Transverse colon (tissue), 3 donors: ENCODE measurements around the gene CAMKK1.

Source experiments
- POLR2A ChIP-seq: fragments of 450-650 bp; IDR thresholded peaks from one replicate; pipeline ENCODE4 v1.6.1; 2016; ENCODE audit warnings: antibody characterized with exemption, mild to moderate bottlenecking, moderate library complexity
- TF ChIP-seq, protein P1 (sequence below), 5 experiments: fragments of 200-600 bp in 3 of 5; fragments of 450-650 bp in 2 of 5; sonication (generic) in 3 of 5; IDR thresholded peaks; 1 replicate in 2 of 5; 2 replicates in 3 of 5; pipeline ENCODE4 v1.5.1; 2016 to 2017; ENCODE audit warnings: antibody characterized with exemption in 5 of 5, inconsistent platforms in 3 of 5, mild to moderate bottlenecking in 2 of 5, moderate library complexity in 1 of 5

DNA sequence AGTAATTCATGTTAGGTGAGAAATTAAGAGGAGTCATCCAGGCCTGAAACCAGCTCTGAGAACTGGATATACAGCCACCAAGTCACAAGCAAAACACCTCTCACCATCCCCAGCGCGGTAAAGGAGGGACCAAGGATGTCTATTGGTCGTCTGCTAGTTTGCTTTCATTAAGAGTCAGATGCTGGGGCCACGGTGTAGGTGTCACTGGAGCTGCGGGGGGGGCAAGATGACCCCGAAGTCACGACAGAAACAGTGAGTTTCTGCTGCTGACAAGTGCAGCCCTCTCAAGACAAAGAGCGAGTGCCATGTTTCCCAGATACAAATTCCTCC, 47.6 kb downstream of the CAMKK1 start:
- TF ChIP-seq, protein P1, sequence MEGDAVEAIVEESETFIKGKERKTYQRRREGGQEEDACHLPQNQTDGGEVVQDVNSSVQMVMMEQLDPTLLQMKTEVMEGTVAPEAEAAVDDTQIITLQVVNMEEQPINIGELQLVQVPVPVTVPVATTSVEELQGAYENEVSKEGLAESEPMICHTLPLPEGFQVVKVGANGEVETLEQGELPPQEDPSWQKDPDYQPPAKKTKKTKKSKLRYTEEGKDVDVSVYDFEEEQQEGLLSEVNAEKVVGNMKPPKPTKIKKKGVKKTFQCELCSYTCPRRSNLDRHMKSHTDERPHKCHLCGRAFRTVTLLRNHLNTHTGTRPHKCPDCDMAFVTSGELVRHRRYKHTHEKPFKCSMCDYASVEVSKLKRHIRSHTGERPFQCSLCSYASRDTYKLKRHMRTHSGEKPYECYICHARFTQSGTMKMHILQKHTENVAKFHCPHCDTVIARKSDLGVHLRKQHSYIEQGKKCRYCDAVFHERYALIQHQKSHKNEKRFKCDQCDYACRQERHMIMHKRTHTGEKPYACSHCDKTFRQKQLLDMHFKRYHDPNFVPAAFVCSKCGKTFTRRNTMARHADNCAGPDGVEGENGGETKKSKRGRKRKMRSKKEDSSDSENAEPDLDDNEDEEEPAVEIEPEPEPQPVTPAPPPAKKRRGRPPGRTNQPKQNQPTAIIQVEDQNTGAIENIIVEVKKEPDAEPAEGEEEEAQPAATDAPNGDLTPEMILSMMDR (IDR thresholded peaks at IDR 0.05): no peak
- no peak for TF ChIP-seq POLR2A
